Measurements from ENCODE around the gene BROX.
A peak's percentile ranks its signal among the peaks of the same experiment; 100 is the strongest.
"Not testable (repeated sequence)": the region's sequence is repeated elsewhere in the genome, so short reads cannot be mapped to it uniquely, and the experiment has no call there.

Gene BROX

GRCh38 chr1:222712253-222713090, at the start of gene BROX, which contains the start of gene AIDA:
BROX (plus strand) TSS chr1:222712564; CDS start chr1:222715700, 3,136 bp downstream.
AIDA (minus strand) TSS chr1:222712491; CDS start chr1:222712317, 174 bp downstream.
- peak; percentile 76 to 100 for DNase-seq

GRCh38 chr1:222663431-222663934, 48.9 kb upstream of the BROX start:
- no peak for DNase-seq

- no peak for DNase-seq
Measured at GRCh38 chr1:222665964-222666363, 46.4 kb upstream of the BROX start.

GRCh38 chr1:222668184-222668583, 44.2 kb upstream of the BROX start:
- DNase-seq = not testable (repeated sequence)

- DNase-seq = not testable (repeated sequence)
Measured at GRCh38 chr1:222669107-222669506, 43.3 kb upstream of the BROX start.

GRCh38 chr1:222670110-222670509, 42.3 kb upstream of the BROX start:
- no peak for DNase-seq

GRCh38 chr1:222680080-222680479, 32.3 kb upstream of the BROX start:
- DNase-seq = no peak

- DNase-seq = no peak
Measured at GRCh38 chr1:222691016-222691415, 21.3 kb upstream of the BROX start.

- no peak for DNase-seq
Measured at GRCh38 chr1:222694927-222695326, 17.4 kb upstream of the BROX start.

- no peak for DNase-seq
Measured at GRCh38 chr1:222696741-222697140, 15.6 kb upstream of the BROX start.

- DNase-seq = no peak
Measured at GRCh38 chr1:222697203-222697602, 15.2 kb upstream of the BROX start.

- DNase-seq = no peak
Measured at GRCh38 chr1:222697826-222698225, 14.5 kb upstream of the BROX start.

GRCh38 chr1:222702210-222702609, 10.2 kb upstream of the BROX start:
- no peak for DNase-seq

GRCh38 chr1:222704260-222704659, 8.1 kb upstream of the BROX start:
- no peak for DNase-seq

GRCh38 chr1:222706815-222707214, 5.5 kb upstream of the BROX start:
- no peak for DNase-seq

- DNase-seq = no peak
Measured at GRCh38 chr1:222709700-222710153, 2.6 kb upstream of the BROX start.

- DNase-seq = peak; percentile 43 to 47
Measured at GRCh38 chr1:222711319-222712252, 778 bp upstream of the BROX start.

- DNase-seq = peak; percentile 80 to 92
Measured at GRCh38 chr1:222713091-222713961, 962 bp downstream of the BROX start.

GRCh38 chr1:222716393-222716792, 4.0 kb downstream of the BROX start:
- DNase-seq = no peak

GRCh38 chr1:222728746-222729145, 16.4 kb downstream of the BROX start:
- no peak for DNase-seq

- no peak for DNase-seq
Measured at GRCh38 chr1:222730866-222731265, 18.5 kb downstream of the BROX start.

Data from bone marrow (tissue), 2 donors.